NCI-H748 (cell line): ENCODE data around the gene LRRC32.

Source experiments
- DNase-seq: peaks from one replicate; lab custom pipeline; 2025; ENCODE audit not compliant: unreplicated experiment; lab: John Stamatoyannopoulos, UW

The LRRC32 gene

DNA sequence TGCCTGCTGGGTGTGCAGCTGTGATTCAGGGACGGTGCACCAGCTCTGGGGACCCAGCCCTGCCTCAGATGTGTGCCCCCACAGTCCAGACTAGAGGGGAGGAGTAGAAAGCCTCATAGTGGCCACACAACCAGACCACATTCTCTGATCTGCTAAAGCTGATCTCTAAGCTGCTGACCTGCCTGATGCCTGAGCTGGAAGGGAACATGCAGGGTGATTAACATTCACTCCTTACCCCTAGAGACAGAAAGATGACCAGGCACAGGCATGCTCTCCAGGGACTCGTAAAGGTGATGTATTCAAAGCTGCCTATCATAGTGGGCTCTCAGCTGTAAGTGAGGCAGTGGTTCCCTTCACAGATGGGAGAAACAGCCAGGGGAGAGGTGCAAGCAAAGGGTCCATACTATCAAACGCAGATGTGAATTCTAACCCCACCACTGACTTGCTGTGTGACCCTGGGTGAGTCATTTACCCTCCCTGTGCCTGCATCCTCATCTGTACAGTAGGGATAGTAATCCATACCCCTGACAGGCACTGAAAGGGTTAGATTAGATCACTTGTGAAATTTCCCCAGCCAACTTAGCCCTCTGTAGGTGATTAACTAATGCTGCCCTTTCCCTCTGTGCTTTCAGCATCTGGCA is 29.0 kb upstream of the LRRC32 start:
- no peak for DNase-seq

DNA sequence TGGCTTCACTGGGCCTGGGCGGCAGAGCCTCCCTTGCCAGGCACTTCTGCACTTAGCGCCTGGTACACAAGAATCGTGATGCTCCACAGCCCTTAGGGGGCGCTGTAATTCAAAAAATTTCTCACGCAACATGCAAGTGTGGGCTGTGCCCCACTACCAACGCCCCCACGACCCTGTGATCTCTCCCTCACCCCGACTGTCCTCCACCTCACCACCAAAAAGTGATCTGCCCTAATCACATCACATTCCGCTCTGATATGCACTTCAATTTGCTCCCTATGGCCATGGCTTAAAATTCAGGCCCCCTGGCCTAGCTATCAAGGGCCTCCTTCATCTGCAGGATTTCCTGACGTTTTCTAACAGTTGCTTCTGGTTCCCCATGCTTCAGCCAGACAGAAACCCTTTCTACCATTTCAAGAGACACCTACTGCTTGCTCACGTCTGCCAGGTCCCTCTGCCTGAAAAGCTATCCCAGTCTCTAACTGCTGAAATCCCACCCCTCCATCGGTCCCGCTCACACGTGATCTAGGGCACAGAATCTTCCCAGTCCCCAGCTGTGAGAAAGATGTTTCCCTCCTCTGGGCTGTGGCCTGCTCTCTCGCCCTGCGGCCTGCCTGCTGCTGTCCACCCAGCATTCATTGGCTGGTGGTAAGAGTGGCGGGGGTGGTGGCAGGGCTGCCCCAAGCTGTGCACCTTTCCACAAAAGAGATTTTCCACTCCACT is 27.9 kb upstream of the LRRC32 start:
- DNase-seq, result peak; percentile 5

DNA sequence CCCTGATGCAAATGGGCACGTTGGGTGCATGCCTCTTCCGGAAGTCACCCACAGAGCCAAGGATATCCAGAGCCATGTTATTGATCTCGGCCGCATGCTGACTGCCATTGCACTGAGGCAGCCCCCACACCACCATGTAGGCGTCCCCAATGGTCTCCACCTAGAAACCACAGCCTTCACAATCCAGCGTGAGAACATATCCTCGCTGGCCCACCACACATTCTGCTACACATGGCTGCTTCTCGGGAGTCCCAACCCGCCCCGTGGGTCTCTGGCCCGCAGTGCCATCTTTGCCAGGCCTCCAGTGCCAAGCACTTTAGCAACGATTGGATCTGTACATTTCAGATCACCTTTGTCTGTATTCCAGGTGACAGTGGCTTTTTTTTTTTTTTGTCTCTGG is 26.2 kb upstream of the LRRC32 start:
- DNase-seq, result no peak

DNA sequence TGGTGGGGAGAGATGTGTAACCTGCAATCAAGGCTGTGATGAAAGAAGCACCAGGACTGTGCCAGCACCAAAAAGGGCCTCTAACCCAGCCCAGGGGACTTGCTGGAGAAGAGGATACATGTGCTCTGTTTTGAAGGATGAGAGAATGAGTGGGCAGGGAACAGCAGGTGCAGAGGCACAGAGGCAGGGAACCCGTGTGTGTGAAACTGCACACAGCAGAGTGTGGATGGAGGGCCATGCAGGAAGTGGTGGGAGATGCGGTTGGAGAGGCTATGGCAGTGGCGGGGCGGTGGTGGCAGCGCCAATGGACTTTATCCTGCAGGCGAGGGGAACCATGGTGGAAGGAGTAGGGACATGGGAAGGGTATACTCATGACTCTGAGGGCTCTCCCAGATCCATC is 25.2 kb upstream of the LRRC32 start:
- DNase-seq, result no peak

- DNase-seq, result no peak
Observed at GRCh38 chr11:76695133-76695532, 24.6 kb upstream of the LRRC32 start.

DNA sequence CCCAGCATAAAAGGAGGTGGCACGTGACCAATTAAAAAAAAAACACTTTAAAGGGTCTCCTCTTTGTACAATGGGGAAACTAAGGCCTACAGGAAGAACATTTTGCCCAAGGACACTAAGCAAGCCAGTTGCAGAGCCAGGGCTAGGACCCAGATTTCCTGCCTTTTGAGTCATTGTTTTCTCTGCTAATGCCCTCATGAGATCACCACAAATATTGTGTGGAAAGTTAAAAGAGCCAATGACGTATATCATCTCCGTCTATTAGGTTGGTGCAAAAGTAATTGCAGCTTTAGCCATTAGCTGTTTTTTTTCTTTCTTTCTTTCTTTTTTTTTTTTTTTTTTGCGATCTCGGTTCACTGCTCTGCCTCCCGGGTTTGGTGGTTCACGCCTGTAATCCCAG is 24.1 kb upstream of the LRRC32 start:
- no peak for DNase-seq

DNA sequence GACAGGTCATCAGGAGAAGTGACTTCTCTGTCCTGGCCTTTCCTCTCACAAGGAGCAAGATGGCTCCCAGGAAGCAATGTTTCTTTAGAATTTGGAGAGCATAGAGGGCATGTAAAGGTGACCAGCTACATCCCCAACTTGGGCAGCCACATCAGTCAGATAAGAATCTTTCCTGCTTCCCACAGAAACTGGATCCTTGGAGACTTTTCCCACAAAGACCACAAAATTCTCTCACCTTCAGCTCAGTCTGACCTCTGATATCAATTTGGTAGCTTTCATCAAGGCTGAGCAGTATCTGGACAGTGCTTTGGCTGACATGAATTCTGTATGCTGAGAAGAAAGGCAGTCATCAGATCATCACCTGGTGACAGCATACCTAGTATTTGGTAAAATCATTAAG is 23.3 kb upstream of the LRRC32 start:
- no peak for DNase-seq

DNA sequence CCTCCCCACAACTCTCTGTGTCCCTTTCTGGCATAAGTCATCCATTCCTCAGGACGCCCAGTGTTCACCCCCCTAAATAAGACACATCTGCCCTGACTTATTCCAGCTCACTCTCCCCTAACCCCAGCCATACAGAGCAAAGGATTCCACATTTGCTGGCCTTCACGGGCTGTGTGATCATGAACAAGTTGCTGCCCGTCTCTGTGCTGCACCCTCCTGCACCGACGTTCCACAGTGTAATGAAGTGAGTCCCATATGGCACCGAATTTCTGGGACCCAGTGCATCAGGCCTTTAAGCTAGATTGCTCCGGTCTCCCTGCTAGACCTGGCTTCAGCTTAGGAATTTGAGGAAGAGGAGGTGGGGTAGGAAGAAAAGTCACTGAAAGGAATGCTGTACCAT is 22.4 kb upstream of the LRRC32 start:
- no peak for DNase-seq

- no peak for DNase-seq
Observed at GRCh38 chr11:76691655-76692054, 21.1 kb upstream of the LRRC32 start.

- DNase-seq, result no peak
Observed at GRCh38 chr11:76690736-76691135, 20.2 kb upstream of the LRRC32 start.

GRCh38 chr11:76689313-76690260 is 19.0 kb upstream of the LRRC32 start:
- no peak for DNase-seq

GRCh38 chr11:76688146-76688545 is 17.6 kb upstream of the LRRC32 start:
- DNase-seq, result no peak

DNA sequence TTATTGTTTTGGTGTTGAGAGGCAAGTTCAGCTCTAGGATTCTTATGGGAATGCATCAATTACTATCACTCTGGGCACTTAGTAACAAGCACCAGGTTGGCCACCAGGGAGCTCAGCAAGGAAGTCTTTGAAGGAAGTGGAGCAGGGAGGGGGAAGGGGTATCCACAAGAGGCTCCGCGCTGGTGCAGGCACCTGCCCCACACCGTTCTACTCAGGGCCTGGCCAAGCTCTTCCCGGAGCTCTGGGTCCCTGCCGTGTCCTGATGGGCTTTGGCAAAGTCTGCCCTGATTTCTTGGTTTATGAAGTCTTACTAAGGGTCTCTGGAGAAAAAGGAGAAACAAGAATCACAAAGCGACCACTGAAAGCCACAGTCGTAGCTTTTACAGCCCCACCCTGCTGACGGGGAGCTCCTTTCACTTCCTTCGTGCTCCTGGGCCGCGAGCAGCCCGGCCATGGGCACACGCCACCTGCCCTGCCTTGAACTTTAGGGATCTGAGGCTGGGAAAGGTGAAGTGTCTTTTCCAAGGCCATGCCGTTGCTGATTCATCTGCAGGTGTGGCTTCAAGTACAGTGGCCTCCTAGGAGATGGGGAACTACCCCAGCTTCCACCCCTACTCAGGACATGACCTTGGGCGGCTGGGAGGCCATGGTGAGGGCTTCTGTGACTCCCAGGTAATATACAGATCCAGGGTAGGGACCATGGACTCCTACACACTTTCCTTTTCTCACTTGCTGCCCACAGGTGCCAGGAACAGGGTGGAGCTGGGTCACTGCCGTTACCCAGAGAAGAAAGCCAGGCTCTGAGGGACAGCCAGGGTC is 15.9 kb upstream of the LRRC32 start:
- no peak for DNase-seq

DNA sequence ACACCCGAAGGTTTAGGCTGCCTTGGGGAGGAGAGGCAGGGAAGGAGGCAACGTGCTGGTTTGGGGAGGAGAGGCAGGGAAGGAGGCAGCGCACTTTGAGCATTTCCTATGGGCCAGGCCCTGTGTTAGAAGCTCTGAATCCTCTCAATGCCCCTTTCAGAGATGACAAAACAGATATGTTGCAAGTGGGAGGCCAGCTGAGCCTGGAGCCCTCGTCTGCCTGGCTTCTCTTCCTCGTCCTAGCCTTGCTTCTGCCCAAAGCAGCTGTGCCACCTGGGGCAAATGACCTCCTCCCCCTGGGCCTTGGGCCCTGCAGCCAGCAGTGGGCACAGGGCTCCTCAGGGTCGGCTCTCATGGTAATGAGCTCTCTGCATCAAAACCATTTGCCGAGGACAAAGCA is 15.3 kb upstream of the LRRC32 start:
- DNase-seq, result no peak

DNA sequence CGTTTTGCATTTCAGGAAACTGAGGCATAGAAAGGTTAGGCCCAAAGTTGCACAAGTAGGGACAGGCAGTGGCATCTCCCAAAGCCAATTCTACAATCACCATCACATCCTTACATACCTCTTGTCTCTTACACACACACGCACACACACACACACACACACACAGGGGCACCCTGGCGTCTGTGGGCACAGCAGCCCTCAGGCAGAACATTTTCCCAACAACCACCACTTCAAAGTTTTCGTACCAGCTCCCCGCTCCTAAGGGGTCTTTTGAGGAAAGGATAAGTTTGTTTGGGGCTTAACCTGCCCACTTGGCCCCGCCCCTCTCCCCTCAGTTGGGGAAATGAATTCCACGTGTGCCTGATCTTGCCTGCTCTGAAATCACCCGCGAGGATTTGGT is 14.7 kb upstream of the LRRC32 start:
- DNase-seq, result no peak

- DNase-seq, result no peak
Observed at GRCh38 chr11:76684516-76684915, 14.0 kb upstream of the LRRC32 start.

GRCh38 chr11:76683161-76684095 is 12.9 kb upstream of the LRRC32 start:
- DNase-seq, result no peak

DNA sequence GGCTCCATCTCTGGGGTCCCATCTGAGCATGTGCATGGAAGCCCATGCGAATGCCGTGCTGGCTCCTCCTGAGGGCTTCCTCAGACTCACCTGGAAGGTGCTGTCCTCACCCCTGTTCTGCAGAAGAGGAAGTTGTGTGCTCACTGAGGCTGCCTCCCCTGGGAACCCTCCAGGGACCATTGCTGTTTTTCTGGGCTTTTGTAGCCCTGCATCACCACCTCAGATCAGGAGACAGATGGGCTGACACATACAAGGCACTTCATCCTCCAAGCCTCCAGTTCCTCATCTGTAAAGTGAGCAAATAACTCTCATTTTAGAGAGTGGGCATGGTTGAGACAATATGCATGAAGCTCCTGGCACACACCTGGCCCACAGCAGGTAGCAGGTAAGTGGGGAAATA is 12.1 kb upstream of the LRRC32 start:
- no peak for DNase-seq

- DNase-seq, result no peak
Observed at GRCh38 chr11:76682106-76682505, 11.6 kb upstream of the LRRC32 start.
